Measurements from ENCODE around the gene SLC39A11. TPM values are rescaled to one million over a fixed set of nuclear protein-coding genes. Genes with fewer than 3 reads are reported as not detected.
A peak's percentile ranks its signal among the peaks of the same experiment; 100 is the strongest.

The SLC39A11 gene
- total RNA-seq, 1 experiment from 2014 or later, result 15.2 TPM

DNA sequence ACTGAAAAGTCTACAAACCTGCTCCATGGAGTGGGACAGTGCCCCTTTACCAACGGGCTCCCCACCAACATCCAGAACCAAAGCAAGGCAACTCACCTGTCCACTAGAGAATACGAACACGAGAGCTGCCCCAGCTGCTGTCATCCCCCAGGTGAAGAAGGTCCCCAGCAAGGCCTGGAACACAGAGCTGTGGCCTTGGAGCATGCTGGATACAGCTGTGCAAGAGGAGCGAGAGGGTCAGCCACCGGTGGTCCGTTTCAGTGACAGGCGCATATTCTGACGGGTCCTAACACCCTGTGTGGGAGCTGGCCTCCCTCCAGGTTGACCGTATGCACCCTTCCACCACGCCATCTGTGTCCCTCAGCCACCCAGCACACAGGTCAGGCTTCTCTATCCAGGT lies 3.9 kb downstream of the SLC39A11 start:
- Histone ChIP-seq H3K4ac (ENCODE audit: low read depth, low read length) (no peak overlapping the region), H4K91ac (ENCODE audit: insufficient read length, low read depth, low read length) (no peak overlapping the region), H4K20me1 (ENCODE audit: control insufficient read depth, insufficient read depth, insufficient read length) (no peaks in the 10 kb centered on the region), H3K18ac (ENCODE audit: insufficient read length, low read depth, low read length) (no peak overlapping the region), H3K56ac (ENCODE audit: insufficient read length, low read depth, low read length) (no peak overlapping the region), H3K27ac (ENCODE audit: insufficient read length, low read depth, low read length) (no peak overlapping the region), H2AFZ (ENCODE audit: low read length) (no peak overlapping the region), H3K14ac (ENCODE audit: insufficient read depth, low read length) (peak overlapping the region; percentile 37; the same call in 1 of the 2 replicates), H2BK12ac (ENCODE audit: insufficient read length, low read depth, low read length) (no peak overlapping the region), H3K4me2 (ENCODE audit: insufficient read depth, insufficient read length, low read length) (no peak overlapping the region), H4K8ac (replicated peaks; ENCODE audit: insufficient read length, low read depth, low read length) (no peak overlapping the region), H2AK5ac (ENCODE audit: insufficient read length, low read length) (no peak overlapping the region), H3K9ac (ENCODE audit: extremely low read depth, insufficient read length, low read length) (no peak overlapping the region), H3K9me3 (ENCODE audit: control insufficient read depth, low read depth, low read length) (no peaks in the 10 kb centered on the region), H2BK120ac (ENCODE audit: low read depth, low read length, poor library complexity, severe bottlenecking) (no peak overlapping the region), H3K79me2 (ENCODE audit: insufficient read depth, low read length) (no peaks in the 10 kb centered on the region), H2BK15ac (ENCODE audit: low read depth, low read length) (no peak overlapping the region), H3K23ac (ENCODE audit: insufficient read length, low read depth, low read length) (no peak overlapping the region), H3T11ph (ENCODE audit: low read length) (no peak overlapping the region), H3K4me1 (ENCODE audit: insufficient read depth, low read length) (no peaks in the 10 kb centered on the region), H3K23me2 (ENCODE audit: insufficient read length, low read depth, low read length, poor library complexity, severe bottlenecking) (peaks cover 4% of the 10 kb centered on the region), H4K5ac (ENCODE audit: insufficient read length, low read depth, low read length) (no peak overlapping the region), H2BK20ac (ENCODE audit: low read depth, low read length, poor library complexity, severe bottlenecking) (no peak overlapping the region), H3K27me3 (ENCODE audit: insufficient read depth, low read length) (no peaks in the 10 kb centered on the region), H3K79me1 (ENCODE audit: insufficient read depth, low read depth, low read length, poor library complexity, severe bottlenecking) (no peaks in the 10 kb centered on the region), H2BK5ac (ENCODE audit: insufficient read length, low read length) (no peak overlapping the region)
- no peak for DNase-seq
- Mint-ChIP-seq H3K36me3 (ENCODE audit: insufficient read depth in 1 of 3, low read depth in 3 of 3) (peaks cover 8 to 30% (median 12%) of the 10 kb centered on the region in 3 experiments), H3K4me1 (peaks cover 20 to 22% of the 10 kb centered on the region in 2 experiments), H3K27me3 (ENCODE audit: low read depth) (no peaks in the 10 kb centered on the region; the same call in 1 of the 2 replicates), H3K4me3 (no peak overlapping the region), H3K27ac (no peak overlapping the region), H3K9me3 (peaks cover 0 to 2% of the 10 kb centered on the region in 2 experiments; a peak in 2 of 5 replicates)
- TF ChIP-seq, protein P1, sequence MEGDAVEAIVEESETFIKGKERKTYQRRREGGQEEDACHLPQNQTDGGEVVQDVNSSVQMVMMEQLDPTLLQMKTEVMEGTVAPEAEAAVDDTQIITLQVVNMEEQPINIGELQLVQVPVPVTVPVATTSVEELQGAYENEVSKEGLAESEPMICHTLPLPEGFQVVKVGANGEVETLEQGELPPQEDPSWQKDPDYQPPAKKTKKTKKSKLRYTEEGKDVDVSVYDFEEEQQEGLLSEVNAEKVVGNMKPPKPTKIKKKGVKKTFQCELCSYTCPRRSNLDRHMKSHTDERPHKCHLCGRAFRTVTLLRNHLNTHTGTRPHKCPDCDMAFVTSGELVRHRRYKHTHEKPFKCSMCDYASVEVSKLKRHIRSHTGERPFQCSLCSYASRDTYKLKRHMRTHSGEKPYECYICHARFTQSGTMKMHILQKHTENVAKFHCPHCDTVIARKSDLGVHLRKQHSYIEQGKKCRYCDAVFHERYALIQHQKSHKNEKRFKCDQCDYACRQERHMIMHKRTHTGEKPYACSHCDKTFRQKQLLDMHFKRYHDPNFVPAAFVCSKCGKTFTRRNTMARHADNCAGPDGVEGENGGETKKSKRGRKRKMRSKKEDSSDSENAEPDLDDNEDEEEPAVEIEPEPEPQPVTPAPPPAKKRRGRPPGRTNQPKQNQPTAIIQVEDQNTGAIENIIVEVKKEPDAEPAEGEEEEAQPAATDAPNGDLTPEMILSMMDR (conservative IDR thresholded peaks at IDR 0.05), result no peak
- WGBS (ENCODE audit: extremely low coverage, insufficient read length, low lambda C conversion rate), result no CpG with 5 or more reads among the region's 10 CpGs
